HUDEP-2 (cell line): ENCODE data around the gene MSANTD4.
"Not testable (repeated sequence)": the region's sequence is repeated elsewhere in the genome, so short reads cannot be mapped to it uniquely, and the experiment has no call there.

ENCODE experiments used
- DNase-seq, 76 experiments: peaks; one replicate each; lab custom pipeline; 2025; ENCODE audit not compliant: unreplicated experiment in 76 of 76; lab: John Stamatoyannopoulos, UW

Gene MSANTD4

GRCh38 chr11:106021967-106022794 is at the start of gene MSANTD4:
Gene MSANTD4 (minus strand): TSS chr11:106022240. CDS start chr11:106010917, 11,323 bp downstream.
- peak; percentile 49 to 99 (median 97) for DNase-seq

GRCh38 chr11:106070606-106071005 is 48.6 kb upstream of the MSANTD4 start:
- no peak for DNase-seq

- no peak for DNase-seq
Observed at GRCh38 chr11:106063009-106063408, 41.0 kb upstream of the MSANTD4 start.

GRCh38 chr11:106061954-106062949 is 40.2 kb upstream of the MSANTD4 start:
- DNase-seq, result no peak

- DNase-seq, result no peak
Observed at GRCh38 chr11:106061249-106061784, 39.3 kb upstream of the MSANTD4 start.

- no peak for DNase-seq
Observed at GRCh38 chr11:106059617-106060016, 37.6 kb upstream of the MSANTD4 start.

GRCh38 chr11:106058377-106058776 is 36.3 kb upstream of the MSANTD4 start:
- DNase-seq, result not testable (repeated sequence)

GRCh38 chr11:106051103-106051502 is 29.1 kb upstream of the MSANTD4 start:
- no peak for DNase-seq

- DNase-seq, result no peak
Observed at GRCh38 chr11:106049727-106050476, 27.9 kb upstream of the MSANTD4 start.

- DNase-seq, result no peak
Observed at GRCh38 chr11:106047631-106048030, 25.6 kb upstream of the MSANTD4 start.

- no peak for DNase-seq
Observed at GRCh38 chr11:106043540-106043939, 21.5 kb upstream of the MSANTD4 start.

GRCh38 chr11:106032861-106033260 is 10.8 kb upstream of the MSANTD4 start:
- no peak for DNase-seq

- no peak for DNase-seq
Observed at GRCh38 chr11:106031936-106032335, 9.9 kb upstream of the MSANTD4 start.

GRCh38 chr11:106031202-106031810 is 9.3 kb upstream of the MSANTD4 start:
- DNase-seq, result no peak

- no peak for DNase-seq
Observed at GRCh38 chr11:106030609-106031008, 8.6 kb upstream of the MSANTD4 start.

GRCh38 chr11:106022795-106023275 is 795 bp upstream of the MSANTD4 start:
- DNase-seq, result peak in 4 of 76 experiments; percentile 1 to 23 (median 10)

GRCh38 chr11:106021181-106021966 is 666 bp downstream of the MSANTD4 start:
- DNase-seq, result peak in 5 of 76 experiments; percentile 19 to 41 (median 35)

GRCh38 chr11:106017093-106017492 is 4.9 kb downstream of the MSANTD4 start:
- no peak for DNase-seq

- no peak for DNase-seq
Observed at GRCh38 chr11:106015066-106015465, 7.0 kb downstream of the MSANTD4 start.
